Esophagus muscularis mucosa (tissue), 4 donors: ENCODE measurements around the gene NDRG4. TPM values are rescaled to one million over a fixed set of nuclear protein-coding genes. Genes with fewer than 3 reads are reported as not detected.

Source experiments
- DNase-seq: peaks from one replicate; pipeline ENCODE4 v3.0.0-alpha.2; 2017; ENCODE audit errors: extremely low spot score
- H3K27ac ChIP-seq, 4 donors: fragments of 200-600 bp; sonication (generic); replicated peaks in 1 of 4; 1 replicate in 3 of 4; 2 replicates in 1 of 4; pipeline ENCODE4 v1.5.1; 2016 to 2019; ENCODE audit warnings: mild to moderate bottlenecking in 1 of 4
- H3K27me3 ChIP-seq, 4 donors: fragments of 200-600 bp; sonication (generic); one replicate each; pipeline versions ENCODE4 v1.5.1 to v1.6.0; 2016 to 2019
- H3K36me3 ChIP-seq, 4 donors: fragments of 200-600 bp; sonication (generic); one replicate each; pipeline ENCODE4 v1.5.1; 2016 to 2019
- H3K4me1 ChIP-seq, 4 donors: fragments of 200-600 bp; sonication (generic); one replicate each; pipeline ENCODE4 v1.5.1; 2016 to 2019
- H3K4me3 ChIP-seq, 4 donors: fragments of 200-600 bp; sonication (generic); 1 replicate in 2 of 4; 2 replicates in 2 of 4; pipeline ENCODE4 v1.5.1; 2016 to 2019; ENCODE audit warnings: mild to moderate bottlenecking in 4 of 4, moderate library complexity in 1 of 4
- H3K9me3 ChIP-seq, 4 donors: fragments of 200-600 bp; sonication (generic); 1 replicate in 3 of 4; 2 replicates in 1 of 4; pipeline ENCODE4 v1.5.1; 2016 to 2019
- EP300 ChIP-seq: sonication (generic); formaldehyde crosslinking; IDR thresholded peaks from one replicate; pipeline ENCODE4 v1.6.1; 2017; ENCODE audit warnings: antibody characterized with exemption
- POLR2A ChIP-seq: fragments of 450-650 bp; IDR thresholded peaks from one replicate; pipeline ENCODE4 v1.6.1; 2017; ENCODE audit warnings: antibody characterized with exemption, moderate library complexity, mild to moderate bottlenecking, low read depth
- POLR2AphosphoS5 ChIP-seq, 2 donors: sonication (generic); formaldehyde crosslinking; IDR thresholded peaks; one replicate each; pipeline ENCODE4 v1.6.1; 2017; ENCODE audit warnings: antibody characterized with exemption in 2 of 2
- WGBS: methylation state at CpG from one replicate; pipeline ENCODE4 v1.1.5; 2018; 5-methylcytosine and 5-hydroxymethylcytosine counted together
- intact Hi-C: fragments of 100-400 bp; cut with DNase I; formaldehyde crosslinking; loops from one replicate; pipeline ENCODE4 v1.15.1; 2023
- total RNA-seq, 4 donors: library from RNA; depleted of rRNA; stranded (reverse); fragments of >200 nt; gene quantifications; one replicate each; pipeline versions ENCODE4 v1.1.0 to v1.2.1, GENCODE V29; 2016
- TF ChIP-seq, protein P1 (sequence below), 3 experiments: fragments of 200-600 bp in 2 of 3; fragments of 450-650 bp in 1 of 3; sonication (generic) in 2 of 3; IDR thresholded peaks; one replicate each; pipeline ENCODE4 v1.5.1; 2017 to 2019; ENCODE audit warnings: antibody characterized with exemption in 3 of 3, mild to moderate bottlenecking in 2 of 3, moderate library complexity in 1 of 3

Gene NDRG4
- total RNA-seq, 4 donors from 2014 or later: 11.1 to 14.8 (median 12.3) TPM

GRCh38 chr16:58467905-58468304 is 32.0 kb upstream of the NDRG4 start:
- H3K9me3 ChIP-seq: no peaks in the 10 kb centered on the region
- peaks cover 22 to 26% (median 23%) of the 10 kb centered on the region in 4 donors for H3K4me1 ChIP-seq
- no peak overlapping the region for H3K27ac ChIP-seq
- no peaks in the 10 kb centered on the region for H3K36me3 ChIP-seq
- intact Hi-C loops: no loop called here
- peaks cover 0 to 84% (median 30%) of the 10 kb centered on the region in 4 donors for H3K27me3 ChIP-seq
- H3K4me3 ChIP-seq: no peak overlapping the region
- 86% methylated on average over 5 of the region's 5 CpGs for WGBS
- no peak for DNase-seq
- TF ChIP-seq, protein P1, sequence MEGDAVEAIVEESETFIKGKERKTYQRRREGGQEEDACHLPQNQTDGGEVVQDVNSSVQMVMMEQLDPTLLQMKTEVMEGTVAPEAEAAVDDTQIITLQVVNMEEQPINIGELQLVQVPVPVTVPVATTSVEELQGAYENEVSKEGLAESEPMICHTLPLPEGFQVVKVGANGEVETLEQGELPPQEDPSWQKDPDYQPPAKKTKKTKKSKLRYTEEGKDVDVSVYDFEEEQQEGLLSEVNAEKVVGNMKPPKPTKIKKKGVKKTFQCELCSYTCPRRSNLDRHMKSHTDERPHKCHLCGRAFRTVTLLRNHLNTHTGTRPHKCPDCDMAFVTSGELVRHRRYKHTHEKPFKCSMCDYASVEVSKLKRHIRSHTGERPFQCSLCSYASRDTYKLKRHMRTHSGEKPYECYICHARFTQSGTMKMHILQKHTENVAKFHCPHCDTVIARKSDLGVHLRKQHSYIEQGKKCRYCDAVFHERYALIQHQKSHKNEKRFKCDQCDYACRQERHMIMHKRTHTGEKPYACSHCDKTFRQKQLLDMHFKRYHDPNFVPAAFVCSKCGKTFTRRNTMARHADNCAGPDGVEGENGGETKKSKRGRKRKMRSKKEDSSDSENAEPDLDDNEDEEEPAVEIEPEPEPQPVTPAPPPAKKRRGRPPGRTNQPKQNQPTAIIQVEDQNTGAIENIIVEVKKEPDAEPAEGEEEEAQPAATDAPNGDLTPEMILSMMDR (IDR thresholded peaks at IDR 0.05): no peak
- no peak for TF ChIP-seq EP300
- TF ChIP-seq POLR2A: no peak
- no peak for TF ChIP-seq POLR2AphosphoS5 (IDR thresholded peaks at IDR 0.05)

- WGBS: 70% methylated on average over 10 of the region's 10 CpGs
- Histone ChIP-seq H3K4me1 (peaks cover 0 to 47% (median 0%) of the 10 kb centered on the region in 4 donors), H3K4me3 (no peak overlapping the region), H3K36me3 (no peaks in the 10 kb centered on the region), H3K27ac (no peak overlapping the region), H3K27me3 (peaks cover 0 to 50% (median 3%) of the 10 kb centered on the region in 4 donors), H3K9me3 (no peaks in the 10 kb centered on the region)
- intact Hi-C loops: no loop called here
- DNase-seq: no peak
- TF ChIP-seq POLR2A: no peak
- TF ChIP-seq, protein P1 (IDR thresholded peaks at IDR 0.05): no peak
- no peak for TF ChIP-seq POLR2AphosphoS5 (IDR thresholded peaks at IDR 0.05)
- TF ChIP-seq EP300: no peak
Observed at GRCh38 chr16:58471209-58471975, 28.6 kb upstream of the NDRG4 start.

DNA sequence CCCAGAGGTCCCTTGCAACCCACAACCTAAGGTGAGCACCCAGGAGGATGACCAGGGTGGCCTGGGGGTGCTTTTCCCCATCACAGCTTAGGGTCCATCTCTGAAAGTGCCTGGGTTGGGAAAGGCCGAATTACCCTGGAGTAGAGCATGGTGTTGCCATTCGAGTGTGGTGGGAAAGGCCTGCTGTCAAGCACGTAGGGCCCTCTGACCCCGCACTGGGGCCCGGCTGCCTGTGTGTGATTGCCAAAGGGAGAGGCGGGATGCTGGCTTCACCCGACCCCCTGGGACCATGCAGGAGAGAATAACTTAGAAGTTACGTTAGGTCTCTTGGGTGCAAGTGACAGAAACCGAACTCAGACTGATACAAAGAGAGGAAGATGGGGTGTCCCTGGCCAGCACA is 27.7 kb upstream of the NDRG4 start:
- WGBS: 89% methylated on average over 9 of the region's 9 CpGs
- H3K4me1 ChIP-seq: peaks cover 0 to 51% (median 0%) of the 10 kb centered on the region in 4 donors
- H3K27me3 ChIP-seq: peaks cover 0 to 41% (median 1%) of the 10 kb centered on the region in 4 donors
- no peak overlapping the region for H3K4me3 ChIP-seq
- intact Hi-C loops: no loop called here
- TF ChIP-seq POLR2A: no peak
- TF ChIP-seq, protein P1 (IDR thresholded peaks at IDR 0.05): no peak
- H3K27ac ChIP-seq: no peak overlapping the region
- no peak for DNase-seq
- no peaks in the 10 kb centered on the region for H3K36me3 ChIP-seq
- H3K9me3 ChIP-seq: no peaks in the 10 kb centered on the region

GRCh38 chr16:58472827-58473226 is 27.1 kb upstream of the NDRG4 start:
- Histone ChIP-seq H3K4me1 (peaks cover 0 to 57% (median 0%) of the 10 kb centered on the region in 4 donors), H3K9me3 (no peaks in the 10 kb centered on the region), H3K27me3 (peaks cover 0 to 35% (median under 1%) of the 10 kb centered on the region in 4 donors), H3K4me3 (no peak overlapping the region), H3K27ac (no peak overlapping the region), H3K36me3 (no peaks in the 10 kb centered on the region)
- TF ChIP-seq, protein P1 (IDR thresholded peaks at IDR 0.05): no peak
- TF ChIP-seq POLR2A (no peak), POLR2AphosphoS5 (IDR thresholded peaks at IDR 0.05) (no peak), EP300 (no peak)
- 95% methylated on average over 3 of the region's 3 CpGs for WGBS
- DNase-seq: no peak
- intact Hi-C loops: no loop called here

DNA sequence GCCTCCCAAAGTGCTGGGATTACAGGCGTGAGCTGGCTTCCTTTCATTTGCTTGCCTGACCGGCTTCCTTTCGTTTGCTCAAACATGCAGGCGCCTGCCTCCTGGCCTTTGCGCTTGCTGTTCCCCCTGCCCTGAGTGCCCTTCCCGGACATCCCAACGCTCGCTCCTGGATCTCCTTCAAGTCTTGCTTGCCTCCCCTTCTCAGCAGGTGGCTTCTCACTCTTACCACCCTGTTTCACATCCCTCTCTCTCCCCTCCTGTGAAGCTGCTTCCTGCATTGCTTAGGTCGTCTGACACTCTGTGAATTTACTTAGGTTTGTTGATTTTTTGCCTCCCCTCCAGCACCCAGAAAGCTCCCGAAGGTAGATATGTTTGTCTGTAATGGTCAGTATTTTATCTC is 25.6 kb upstream of the NDRG4 start:
- Histone ChIP-seq H3K4me1 (peaks cover 0 to 58% (median 0%) of the 10 kb centered on the region in 4 donors), H3K36me3 (no peaks in the 10 kb centered on the region), H3K9me3 (no peaks in the 10 kb centered on the region), H3K4me3 (no peak overlapping the region), H3K27ac (no peak overlapping the region), H3K27me3 (peaks cover 0 to 21% (median 0%) of the 10 kb centered on the region in 4 donors)
- 80% methylated on average over 10 of the region's 10 CpGs for WGBS
- TF ChIP-seq POLR2AphosphoS5 (IDR thresholded peaks at IDR 0.05): no peak
- intact Hi-C loops: no loop called here
- DNase-seq: no peak
